Colon (tissue), 2 donors: ENCODE results near the gene ZZZ3.
"Not testable (repeated sequence)": the region's sequence is repeated elsewhere in the genome, so short reads cannot be mapped to it uniquely, and the experiment has no call there.

ENCODE experiments used
- FAIRE-seq: peaks from 2 replicates; lab custom pipeline; 2012; peaks lifted over from hg19 to GRCh38; lab: Jason Lieb, UNC
- donor health status: control.
- donor health status: control.

ZZZ3 gene

DNA sequence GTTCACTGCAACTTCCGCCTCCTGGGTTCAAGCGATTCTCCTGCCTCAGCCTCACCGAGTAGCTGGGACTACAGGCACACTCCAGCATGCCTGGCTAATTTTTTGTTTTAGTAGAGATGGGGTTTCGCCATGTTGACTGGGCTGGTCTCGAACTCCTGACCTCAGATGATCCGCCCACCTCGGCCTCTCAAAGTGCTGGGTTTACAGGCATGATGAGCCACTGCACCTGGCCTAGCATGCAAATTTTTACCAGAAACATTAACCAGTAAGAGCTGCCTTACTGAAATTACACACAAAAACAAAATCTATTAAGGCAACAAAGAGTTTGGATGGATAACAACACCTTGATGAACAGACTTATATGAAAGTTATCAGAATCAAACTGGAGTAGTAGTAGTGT is 12.1 kb downstream of the ZZZ3 start:
- FAIRE-seq, result no peak

DNA sequence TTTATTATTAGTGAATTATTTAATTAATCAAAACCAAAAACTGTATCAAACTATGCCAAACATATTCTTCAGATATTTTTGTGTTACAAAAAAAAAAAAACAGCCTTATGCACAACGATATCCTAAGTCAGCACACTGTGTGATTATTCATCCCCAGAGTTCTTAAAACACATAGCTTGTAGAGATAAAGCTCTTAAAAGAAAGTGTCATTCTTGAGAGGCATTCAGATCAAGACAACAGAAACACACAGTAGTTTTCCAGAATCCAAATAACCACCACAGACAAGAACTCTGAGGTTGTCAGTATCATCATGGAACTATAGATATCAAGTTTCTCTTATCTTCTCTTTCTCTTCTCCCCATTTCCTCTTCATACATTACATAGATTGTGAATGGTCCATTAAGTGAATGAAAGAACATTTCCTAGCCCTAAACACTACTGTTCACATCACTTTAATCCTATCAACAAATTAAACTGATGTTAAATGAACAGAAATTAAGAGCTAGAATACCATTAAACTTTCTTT is 13.5 kb downstream of the ZZZ3 start:
- no peak for FAIRE-seq

DNA sequence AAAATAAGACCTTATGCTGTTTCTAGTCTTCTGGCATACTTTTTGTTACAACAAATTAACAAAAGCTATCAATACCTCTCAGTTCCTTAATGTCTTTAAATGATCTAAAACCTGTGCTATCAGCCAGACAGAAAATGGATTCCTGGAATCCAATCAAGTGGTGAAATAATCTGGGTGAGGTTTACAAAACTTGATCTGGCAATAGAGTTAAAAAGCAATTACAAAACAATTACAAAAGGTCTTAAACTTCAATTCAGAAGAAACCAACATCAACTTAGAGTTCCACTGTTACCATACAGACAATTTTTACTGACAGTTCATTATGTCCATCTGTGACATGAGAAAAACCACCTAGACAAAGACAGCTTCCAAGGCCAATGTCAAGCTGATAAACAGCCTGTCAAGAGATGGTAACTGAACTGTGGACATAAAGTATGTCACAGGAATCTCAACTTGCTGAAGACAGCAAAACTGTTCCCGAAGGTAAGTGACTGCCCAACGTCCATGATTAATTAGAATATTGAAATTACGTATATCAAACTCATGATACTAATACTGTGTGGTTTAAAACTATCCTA is 17.4 kb downstream of the ZZZ3 start:
- no peak for FAIRE-seq

DNA sequence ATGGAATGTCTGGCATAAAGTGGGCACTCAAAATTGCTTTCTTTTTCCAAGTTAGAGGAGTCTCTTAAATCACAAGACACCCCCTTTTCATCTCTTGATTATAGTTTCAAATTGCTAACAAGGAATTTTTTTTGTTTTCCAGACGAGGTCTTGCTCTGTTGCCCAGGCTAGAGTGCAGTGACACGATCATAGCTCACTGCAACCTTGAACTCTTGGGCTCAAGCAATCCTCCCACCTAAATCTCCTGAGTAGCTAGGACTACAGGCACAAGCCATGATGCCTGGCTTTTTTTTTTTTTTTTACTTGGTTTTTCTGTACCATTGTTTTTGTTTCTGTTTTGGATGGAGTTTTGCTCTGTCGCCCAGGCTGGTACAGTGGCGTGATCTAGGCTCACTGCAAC is 20.8 kb downstream of the ZZZ3 start:
- no peak for FAIRE-seq

DNA sequence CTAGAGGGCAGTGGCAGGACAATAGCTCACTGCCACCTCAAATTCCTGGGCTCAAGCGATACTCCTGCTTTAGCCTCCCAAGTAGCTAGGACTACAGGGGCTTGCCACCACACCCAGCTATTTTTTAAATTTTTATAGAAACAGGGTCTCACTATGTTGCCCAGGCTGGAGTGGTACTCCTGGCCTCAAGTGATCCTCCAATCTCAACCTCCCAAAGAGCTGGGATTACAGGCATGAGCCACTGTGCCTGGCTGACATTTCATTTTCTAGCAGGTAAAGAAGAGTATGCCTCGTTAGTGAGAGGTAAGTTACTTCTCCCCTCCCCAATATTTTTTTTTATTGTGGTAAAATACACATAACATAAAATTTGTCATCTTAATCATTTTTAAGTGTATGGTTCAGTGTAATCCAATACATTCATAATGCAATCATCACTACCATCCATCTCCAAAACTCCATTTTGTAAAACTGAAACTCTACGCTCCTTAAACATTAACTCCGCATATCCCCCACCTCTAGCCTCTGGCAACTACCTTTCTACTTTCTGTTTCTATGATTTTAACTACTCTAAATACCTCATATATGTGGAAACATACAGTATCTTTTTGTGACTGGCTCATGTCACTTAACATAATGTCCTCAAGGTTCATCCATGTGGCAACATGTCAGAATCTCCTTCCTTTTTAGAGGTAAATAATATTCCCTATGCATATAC is 22.4 kb downstream of the ZZZ3 start:
- FAIRE-seq, result no peak

DNA sequence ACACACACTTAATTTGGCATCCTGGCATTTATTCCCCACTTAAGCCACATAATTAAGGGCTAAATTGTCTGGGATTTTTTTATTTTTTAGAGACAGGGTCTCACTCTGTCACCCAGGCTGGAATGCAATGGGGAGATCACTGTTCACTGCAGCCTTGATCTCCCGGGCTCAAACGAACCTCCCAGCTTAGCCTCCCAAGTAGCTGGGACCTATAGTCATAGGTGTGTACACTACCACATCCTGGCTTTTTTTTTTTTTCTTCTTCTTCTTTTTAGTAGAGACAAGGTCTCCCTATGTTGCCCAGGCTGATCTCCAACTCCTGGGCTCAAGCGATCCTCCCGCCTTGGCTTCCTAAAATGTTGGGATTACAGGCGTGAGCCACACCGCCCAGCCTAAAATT is 24.2 kb downstream of the ZZZ3 start:
- no peak for FAIRE-seq

DNA sequence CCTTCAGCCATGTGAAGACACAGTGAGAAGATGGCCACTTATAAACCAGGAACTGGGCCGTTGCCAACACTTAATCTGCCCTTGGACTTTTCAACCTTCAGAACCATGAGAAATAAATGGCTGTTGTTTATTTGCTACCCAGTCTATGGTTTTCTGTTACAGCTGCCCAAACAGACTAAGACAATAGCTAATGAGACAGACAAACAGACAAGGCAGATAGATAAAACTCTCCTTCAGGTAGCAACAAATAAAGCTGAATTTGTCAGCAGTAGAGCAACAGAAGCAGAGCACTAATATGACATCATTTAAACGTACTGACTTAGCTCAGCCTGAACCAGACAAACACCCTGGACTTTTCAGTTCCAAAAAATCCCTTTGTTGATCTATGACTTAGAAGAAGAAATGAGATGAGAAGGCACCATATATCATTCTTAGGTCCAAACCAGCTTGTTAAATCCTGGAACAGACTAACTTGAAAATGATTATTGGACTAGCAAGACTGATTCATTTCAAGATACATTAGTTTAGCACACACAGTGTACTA is 27.0 kb downstream of the ZZZ3 start:
- FAIRE-seq, result no peak

DNA sequence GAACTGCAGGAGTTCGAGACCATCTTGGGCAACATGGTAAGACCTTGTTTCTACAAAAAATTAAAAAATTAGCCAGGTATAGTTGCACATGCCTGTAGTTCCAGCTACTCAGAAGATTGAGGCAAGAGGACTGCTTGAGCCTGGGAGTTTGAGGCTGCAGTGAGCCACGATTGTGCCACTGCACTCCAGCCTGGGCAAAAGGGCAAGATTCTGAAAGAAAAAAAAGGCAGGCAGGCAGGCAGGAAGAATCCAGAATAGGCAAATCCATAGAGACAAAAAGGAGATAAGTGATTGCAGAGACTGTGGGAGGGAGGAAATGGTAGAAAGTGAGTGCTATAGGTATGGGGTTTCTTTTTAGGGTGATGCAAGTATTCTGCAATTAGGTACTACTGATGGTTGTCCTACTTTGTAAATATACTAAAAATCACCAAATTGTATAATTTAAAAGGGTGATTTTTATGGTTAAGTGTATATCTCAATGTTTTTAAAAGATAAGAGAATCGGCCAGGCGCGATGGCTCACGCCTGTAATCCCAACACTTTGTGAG is 29.4 kb downstream of the ZZZ3 start:
- FAIRE-seq, result no peak

DNA sequence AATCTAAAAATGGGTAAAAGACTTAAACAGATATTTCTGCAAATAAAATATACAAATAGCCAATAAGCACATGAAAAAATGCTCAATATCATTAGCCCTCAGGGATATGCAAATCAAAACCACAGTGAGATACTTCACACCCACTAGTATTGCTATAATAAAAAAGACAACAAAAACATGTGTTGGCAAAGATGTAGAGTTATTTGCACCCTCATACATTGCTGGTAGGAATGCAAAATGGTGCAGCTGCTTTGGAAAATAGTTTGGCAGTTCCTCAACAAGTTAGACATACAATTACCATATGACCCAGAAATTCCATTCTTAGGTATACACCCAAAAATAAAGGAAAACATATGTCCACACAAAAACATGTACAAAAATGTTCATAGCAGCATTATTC is 30.2 kb downstream of the ZZZ3 start:
- FAIRE-seq, result no peak

DNA sequence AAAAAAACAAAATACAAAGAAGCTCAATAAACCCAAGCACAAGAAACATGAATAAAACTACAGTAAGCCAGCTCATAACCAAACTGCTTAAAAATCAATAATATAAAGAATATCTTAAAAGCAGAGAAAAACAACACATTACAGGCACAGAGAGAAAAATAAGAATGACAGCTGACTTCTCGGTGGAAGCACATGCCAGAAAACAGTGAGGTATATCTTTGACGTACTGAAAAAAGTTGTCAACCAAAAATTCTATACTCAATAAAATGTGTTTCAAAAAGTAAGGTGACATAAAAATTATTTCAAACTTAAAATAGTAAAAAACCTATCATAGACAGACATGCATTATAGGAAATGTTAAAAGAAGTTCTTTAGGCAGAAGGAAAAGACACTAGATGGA is 33.3 kb downstream of the ZZZ3 start:
- FAIRE-seq, result no peak

DNA sequence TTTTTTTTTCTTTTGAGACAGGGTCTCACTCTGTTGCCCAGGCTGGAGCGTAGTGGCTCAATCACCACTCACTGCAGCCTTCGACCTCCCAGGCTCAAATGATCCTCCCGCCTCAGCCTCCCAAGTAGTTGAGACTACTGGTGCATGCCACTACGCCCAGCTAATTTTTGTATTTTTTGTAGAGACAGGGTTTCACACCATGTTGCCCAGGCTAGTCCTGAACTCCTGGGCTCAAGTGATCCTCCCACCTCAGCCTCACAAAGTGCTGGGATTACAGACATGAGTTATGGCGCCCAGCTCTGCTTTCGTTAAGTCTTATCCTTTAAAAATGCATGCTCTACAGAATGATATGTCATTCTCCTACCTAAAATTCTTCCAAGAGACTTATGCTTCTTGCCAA is 36.2 kb downstream of the ZZZ3 start:
- not testable (repeated sequence) for FAIRE-seq

DNA sequence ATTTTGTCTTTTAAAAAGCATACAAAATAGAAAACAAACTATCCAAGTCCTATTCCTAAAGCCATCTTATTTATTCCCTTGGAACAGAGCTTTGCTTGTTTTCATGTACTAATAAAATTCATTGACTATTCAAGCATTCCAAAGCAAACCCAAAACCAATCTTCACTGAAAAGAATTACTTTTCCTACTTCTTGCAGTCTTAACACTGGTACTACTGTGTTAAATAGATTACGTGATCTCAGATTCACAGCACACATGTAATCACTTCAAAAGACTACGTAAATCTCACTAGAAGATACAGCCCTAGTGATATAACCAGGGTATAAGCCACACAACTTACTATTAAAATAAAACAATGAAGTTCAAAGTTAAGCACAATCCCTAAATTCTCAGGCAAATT is 39.0 kb downstream of the ZZZ3 start:
- FAIRE-seq, result no peak

DNA sequence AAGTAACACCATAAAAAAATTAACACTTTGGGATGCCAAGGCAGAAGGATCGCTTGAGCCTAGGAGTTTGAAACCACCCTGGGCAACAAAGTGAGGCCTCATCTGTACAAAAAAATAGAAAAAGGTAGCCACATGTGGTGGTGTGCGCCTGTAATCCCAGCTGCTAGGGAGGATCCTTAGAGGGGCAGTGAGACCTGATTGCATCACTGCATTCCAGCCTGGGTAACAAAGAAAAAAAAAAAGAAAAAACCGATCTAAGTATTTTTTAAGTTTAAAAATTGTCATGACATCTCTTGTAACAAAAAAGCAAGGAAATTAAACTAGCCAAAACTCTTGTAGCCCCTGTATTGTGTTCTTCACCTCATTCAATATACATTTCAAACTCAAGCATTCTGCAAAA is 39.5 kb downstream of the ZZZ3 start:
- no peak for FAIRE-seq

DNA sequence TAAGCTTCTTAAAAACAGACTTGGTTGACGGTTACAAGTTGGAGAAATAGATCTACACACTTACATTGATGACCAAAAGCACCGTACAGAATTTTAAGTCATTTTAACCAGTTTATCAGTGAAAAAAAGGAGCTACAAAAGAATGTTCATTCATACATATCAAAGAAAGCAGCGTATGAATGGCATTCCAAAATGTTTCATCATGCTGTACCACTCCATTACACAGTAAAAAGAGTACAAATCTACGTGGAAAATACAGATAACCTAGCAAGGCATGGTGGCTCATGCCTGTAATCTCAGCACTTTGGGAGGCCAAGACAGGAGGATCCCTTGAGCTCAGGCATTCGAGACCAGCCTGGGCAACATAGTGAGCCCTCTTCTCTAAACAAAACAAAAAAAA is 40.3 kb downstream of the ZZZ3 start:
- no peak for FAIRE-seq

DNA sequence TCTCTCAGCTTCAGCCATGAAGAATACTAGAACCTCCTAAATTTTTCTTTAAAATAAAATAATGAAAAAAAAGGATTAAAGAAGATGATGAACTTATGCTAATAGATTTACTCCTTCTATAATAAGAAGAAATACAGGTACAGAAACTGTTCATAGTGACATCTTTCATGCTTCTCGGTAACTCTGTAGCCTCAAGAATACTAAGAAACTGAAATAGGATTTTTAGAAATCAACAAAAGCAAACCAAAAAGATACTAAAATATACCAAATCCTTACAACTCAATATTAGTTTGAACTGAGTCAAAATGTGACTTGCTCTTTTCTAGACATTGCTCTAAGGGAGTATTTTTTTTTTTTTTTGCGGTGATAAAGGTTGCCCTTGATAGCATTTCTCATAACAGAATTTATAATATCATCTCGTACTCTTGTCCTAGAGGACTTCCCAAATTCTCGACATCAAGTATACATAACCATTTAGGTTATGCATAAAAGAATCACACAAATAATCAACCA is 42.8 kb downstream of the ZZZ3 start:
- FAIRE-seq, result no peak

DNA sequence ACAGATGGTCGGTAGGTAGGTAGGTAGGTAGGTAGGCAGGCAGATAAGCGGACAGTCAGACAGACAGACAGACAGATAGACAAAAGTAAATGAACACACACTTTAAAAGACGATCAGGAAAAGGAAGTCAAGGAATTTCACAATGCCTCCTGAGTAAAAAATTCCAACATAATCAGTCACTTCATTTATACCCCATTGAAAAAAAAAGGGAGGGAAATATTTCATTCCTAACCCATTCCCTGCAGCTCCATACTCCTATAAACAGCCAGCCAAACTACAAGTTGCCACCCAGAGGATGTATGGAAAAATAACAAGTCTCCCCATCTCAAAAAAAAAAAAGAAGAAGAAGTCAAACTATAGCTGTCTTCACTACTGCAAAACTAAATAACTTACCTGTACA is 43.4 kb downstream of the ZZZ3 start:
- no peak for FAIRE-seq

DNA sequence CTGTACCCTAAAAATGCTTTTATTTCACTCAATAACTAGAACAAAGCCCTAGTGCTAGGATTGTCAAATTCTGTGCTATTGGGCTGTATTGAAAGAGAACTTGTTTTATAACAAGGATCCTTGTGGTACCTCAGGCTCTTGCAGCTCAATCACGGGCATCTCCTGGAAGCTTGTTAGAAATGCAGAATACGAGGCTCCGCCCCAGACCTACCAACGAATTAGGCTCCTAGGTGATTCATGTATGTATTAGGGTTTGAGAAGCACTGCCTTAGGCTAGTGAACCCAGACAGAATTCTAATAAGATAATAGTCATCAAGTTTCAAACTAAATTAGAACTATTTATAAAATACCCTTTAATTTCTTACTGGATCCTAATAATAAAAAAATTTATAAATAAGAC is 45.6 kb downstream of the ZZZ3 start:
- no peak for FAIRE-seq
